HG02884 (cell line): ENCODE measurements around the gene PRKCE.

Experiments used
- ATAC-seq: cut with Tn5 transposase; IDR thresholded peaks from one replicate; pipeline ENCODE4 v1.9.1; 2021; ENCODE audit warnings: mild to moderate bottlenecking, moderate library complexity; ENCODE audit not compliant: unreplicated experiment

PRKCE gene

DNA sequence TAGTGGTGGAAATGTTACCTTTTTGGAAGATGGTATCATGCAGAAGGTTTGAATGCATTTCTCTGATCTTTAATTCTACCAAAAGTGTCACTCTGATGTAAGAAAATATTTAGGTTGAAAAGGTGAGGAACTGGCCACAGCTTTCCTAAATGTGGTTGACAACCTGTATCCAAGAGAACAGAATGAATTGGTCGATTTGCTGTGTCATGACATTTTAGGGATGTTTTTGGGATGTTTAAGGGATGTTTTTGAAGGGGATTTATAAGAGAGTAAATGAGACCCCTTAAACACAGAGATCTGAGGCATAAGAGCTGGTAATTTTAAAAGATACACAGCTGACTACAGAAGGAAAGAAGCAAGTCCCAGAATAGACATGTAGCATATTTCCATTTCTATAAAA lies 375.0 kb downstream of the PRKCE start:
- ATAC-seq: no peak

- ATAC-seq: no peak
Measured at GRCh38 chr2:46029332-46029811, 377.9 kb downstream of the PRKCE start.

DNA sequence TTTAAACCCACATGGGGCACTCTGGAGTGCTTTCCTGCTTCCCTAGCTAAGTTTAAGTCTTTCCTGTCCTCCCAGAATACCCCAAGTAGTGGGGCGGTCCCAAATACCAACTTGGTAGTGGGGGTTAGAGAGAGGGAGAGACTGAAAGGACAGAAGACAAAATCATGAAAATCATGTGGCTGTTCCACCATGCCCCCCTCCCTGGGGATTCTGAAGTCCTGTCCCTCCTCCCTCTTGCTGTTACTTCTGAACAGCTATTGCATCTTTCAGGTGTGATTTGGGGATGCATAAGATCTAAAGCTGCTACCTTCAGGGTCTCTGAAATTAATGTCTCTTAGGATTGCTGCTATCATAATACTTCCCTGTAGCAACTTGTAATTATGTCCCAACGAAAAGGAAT lies 378.9 kb downstream of the PRKCE start:
- ATAC-seq: no peak

DNA sequence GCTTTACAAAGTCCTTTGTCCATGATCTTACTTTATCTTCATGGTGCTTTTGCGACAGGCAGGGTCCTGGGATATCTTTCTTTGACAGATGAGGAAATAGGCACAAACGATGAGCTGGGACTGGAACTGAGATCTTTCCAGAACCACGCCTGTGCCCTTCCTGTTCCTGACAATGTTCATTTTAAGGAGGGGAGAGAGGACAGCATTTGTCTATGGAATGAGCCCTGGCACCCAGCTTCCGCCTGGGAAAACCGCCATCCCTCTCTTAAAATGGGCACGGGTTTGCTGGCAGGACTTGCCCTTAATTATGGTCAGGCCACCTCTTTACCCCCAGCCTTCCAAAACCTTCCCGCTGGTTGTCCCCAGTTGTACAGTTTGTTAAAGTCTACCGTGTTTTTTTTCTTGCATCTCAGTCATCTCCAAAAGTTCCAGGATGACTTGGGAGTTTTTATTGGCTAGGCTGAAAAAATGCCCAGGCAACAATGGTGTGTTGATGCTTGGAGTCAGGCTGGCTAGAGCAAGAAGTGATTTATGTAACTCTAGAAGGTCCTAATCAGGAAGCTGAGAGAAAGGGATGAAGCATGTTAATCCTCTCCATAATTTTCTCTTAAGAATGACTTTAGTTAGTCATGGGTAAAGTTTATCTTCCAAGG lies 380.8 kb downstream of the PRKCE start:
- no peak for ATAC-seq

DNA sequence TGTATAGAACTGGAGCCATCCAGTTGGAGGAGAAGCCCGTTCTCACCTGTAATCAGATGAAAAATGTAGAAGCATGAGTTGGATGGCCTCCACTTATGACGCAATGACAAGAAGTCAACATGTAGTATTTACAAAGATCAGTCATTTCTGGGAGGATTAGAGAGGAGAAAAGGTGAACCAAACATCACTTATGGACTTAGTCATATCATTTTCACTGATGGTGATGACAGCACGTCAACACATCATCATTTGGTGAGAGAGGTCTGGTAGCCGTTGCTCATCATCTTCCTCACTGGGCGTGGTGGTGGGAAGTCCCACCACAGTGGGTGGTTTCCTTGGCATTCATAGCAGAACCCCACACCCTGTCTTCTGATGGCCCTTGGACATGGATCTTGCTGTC lies 381.5 kb downstream of the PRKCE start:
- ATAC-seq: no peak

DNA sequence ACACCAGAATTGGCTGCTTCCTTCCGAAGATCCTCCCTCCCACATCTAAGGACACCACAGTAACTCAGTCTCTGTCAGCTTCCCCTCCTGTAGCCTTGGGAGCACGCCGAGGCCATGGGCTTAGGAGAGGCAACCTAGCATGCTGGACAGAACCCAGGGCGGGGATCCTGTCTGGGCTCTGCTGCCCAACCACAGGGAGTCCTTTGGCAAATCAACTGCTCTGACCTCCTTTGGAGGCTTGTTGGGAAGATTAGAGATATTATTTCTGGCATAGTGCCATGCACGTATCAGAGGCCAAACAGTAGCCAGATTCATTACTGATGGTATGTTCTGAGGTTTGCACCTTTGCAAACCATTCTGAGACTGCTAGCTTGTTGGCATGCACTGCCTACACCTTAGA lies 383.1 kb downstream of the PRKCE start:
- no peak for ATAC-seq

- no peak for ATAC-seq
Measured at GRCh38 chr2:46036929-46037328, 385.5 kb downstream of the PRKCE start.

DNA sequence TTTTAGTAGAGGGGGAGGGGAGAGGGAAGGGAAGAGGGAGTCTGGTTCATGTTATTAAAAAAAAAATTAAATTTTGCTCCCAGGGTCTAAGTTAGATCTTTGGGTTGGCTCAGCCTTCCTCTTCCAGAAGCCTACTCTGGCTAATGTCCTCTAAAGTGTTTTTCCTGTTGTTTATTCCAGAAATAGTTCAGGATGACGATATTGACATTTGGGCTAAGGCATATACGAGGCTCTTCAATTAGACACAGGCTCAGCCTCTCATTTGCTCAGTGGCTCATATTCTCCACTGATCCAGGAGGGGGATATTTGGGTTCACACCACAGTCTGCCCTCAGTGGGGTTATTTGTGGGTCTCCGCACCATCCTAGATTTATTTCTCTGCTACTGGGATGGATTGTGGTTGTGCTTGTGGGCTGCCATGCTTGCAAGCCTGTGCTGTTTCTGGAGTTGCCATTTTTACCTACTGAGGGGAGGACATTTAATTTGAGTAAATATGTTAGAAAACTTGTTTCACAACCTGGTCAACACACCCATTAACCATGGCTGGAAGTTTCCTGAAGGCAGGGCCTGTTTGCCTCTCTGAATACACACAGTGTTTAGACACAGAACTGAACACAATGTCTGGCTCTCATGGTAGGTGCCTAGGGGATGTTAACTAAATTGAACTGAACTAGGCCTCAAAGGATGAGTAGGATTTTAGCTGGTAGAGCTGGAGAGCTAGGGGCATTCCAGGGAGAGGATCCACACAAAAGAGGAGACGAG lies 388.2 kb downstream of the PRKCE start:
- no peak for ATAC-seq

DNA sequence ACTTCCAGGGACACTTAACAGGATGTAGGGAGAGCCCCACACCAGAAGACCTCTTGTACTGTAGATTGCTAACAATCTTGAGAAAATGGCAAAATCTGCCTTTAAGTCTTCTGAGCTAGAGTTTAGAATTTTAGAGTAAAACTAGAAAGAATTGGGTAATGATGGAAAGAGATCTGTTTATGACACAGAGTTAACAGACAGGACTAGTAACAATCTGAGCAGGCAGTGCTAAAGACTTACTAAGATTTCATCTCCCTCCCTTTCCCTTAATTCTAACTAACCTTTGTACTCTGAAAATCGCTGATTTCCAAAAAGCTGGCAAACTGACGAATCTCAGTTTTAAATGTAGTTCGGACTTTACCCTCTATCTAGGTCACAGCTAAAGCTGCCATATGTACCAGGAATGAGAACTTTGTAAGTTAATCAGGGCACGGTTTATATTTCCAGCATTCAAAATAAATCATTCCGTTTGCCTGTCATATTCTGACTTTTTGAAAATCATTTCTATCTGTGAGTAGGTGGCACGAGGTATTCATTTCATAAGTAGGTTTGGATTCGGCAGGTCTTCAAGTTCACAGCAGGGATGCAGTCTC lies 389.2 kb downstream of the PRKCE start:
- no peak for ATAC-seq

GRCh38 chr2:46041434-46041833 lies 390.0 kb downstream of the PRKCE start:
- ATAC-seq: no peak

DNA sequence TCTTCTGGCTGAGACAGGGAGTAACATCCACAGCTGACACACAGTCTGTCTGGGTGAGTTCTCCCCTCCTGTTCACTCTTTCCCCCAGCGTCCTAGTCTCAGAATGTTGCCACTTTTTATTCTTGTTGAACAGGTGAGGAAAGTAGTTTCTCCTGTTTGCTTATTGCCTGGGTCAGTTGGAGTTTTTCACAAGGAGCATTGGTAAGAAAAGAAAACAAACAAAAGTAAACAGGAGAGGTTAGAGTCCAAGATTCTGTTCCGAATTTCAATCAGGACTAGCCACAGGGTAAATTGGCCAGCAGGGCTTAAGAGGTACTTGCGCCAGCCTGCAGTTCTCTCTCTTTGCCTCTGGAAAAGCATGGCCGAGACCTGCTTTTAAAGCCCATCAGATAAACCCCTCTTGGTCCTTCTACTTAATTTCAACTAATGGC lies 390.7 kb downstream of the PRKCE start:
- no peak for ATAC-seq

DNA sequence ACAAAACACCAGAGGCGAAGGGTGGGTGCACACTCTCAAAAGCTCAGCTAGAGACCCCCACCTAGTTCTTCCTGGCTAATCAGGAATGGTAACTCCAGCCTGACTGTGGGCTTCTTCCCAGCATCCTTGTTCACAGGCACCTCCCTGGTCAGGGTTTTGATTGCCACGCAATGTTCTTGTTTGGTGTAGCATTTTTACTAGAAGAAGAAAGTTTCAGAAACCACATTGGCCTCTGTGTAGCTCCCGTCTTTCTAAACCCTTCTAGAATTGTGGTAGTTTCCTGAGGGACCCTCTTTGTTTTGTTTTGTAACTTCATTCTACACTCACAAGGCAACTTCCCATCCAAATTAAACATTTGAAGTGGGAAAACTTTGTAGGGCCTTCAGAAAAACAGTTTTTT lies 391.2 kb downstream of the PRKCE start:
- ATAC-seq: no peak

- ATAC-seq: no peak
Measured at GRCh38 chr2:46045888-46046287, 394.4 kb downstream of the PRKCE start.

- no peak for ATAC-seq
Measured at GRCh38 chr2:46047290-46047689, 395.8 kb downstream of the PRKCE start.

- no peak for ATAC-seq
Measured at GRCh38 chr2:46048693-46049092, 397.2 kb downstream of the PRKCE start.

- no peak for ATAC-seq
Measured at GRCh38 chr2:46050027-46050426, 398.6 kb downstream of the PRKCE start.

DNA sequence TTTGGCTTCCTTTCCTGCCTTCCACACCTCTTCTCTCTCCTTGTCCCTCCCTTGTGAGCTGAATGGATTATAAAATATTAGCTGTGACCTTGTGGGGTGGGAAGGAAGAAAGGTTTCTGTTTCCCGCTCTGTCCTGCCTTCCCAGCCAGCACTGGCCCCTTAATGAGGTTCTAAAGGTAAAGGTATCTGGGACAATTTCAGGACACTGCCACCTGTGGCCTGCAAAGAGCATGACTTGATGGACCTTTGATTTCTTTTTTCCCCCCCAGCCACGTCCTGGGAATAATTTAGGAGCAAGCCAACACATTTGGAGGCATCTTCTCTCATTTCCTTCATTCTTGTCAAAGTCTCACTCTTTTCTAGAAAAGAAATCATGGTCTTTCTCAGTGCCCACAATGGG lies 399.0 kb downstream of the PRKCE start:
- ATAC-seq: no peak

- ATAC-seq: no peak
Measured at GRCh38 chr2:46051085-46051484, 399.6 kb downstream of the PRKCE start.

DNA sequence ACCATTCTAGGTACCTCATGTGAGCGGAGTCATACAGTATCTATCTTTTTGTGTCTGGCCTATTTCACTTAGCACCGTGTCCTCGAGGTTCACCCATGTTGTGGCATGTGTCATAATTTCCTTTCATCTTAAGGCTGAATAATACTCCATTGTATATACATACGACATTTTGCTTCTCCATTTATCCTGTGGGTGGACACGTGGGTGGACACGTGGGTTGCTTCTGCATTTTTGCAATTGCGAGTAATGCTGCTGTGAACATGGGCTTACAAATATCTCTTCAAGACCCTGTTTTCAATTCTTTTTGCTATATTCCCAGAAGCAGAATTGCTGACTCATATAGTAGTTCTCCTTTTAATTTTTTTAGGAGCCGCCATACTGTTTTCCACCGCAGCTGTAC lies 402.1 kb downstream of the PRKCE start:
- no peak for ATAC-seq

DNA sequence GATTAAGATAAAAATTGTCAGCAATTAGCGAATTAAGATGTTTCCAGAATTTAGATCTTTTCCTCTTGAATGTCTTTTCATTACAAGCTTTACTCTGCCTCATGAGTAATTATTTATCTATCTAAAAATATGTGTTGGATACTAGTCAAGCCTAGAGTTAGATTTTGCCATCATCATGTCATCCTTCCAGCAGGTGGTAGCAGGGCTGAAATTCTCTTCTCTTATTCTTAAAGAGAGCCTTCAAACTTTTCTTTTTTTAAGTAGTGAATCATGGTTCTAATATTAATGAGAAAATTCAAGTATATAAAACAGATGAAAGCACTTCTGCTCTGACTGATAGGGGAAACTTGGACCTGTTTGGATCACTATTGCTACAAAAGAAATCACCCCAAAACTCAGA lies 405.1 kb downstream of the PRKCE start:
- ATAC-seq: no peak

DNA sequence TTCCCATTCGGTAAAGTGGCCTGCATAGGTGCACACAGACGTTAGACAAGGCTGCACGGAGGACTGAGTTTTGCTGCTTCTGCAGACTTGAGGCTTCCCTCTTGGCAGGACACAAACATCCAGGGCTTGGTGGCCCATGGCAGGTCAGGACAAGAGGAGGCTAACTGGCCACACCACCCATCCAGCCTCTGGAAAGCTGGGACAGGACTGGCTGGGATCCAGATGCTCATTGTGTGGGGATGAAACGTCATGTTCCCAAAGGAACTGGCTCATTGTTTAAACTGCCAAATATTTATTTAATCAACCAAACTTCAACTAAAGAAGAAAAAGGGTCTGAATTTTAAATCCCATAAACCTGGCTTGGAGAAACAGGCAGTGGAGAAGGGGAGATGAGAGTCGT lies 406.7 kb downstream of the PRKCE start:
- ATAC-seq: no peak
